DND-41 (cell line): Measurements from ENCODE around the gene WDR70.
"Not testable (repeated sequence)": the region's sequence is repeated elsewhere in the genome, so short reads cannot be mapped to it uniquely, and the experiment has no call there.

Source experiments
- ATAC-seq: fragments of 200-7000 bp; cut with Tn5 transposase; 3 replicates; pipeline ENCODE4 v1.9.1; 2021; ENCODE audit warnings: low read depth; ENCODE audit not compliant: insufficient read depth
- DNase-seq: peaks from one replicate; pipeline ENCODE4 v3.0.0-alpha.2; 2020
- H2AFZ ChIP-seq: 2 replicates; pipeline ENCODE4 v1.6.0; 2012; ENCODE audit warnings: low read depth, low read length
- H3K27ac ChIP-seq: 2 replicates; pipeline ENCODE4 v1.5.1; 2012; ENCODE audit warnings: low read length, inconsistent platforms
- H3K27me3 ChIP-seq: fragments of 200-600 bp; sonication (generic); 2 replicates; pipeline ENCODE4 v1.6.0; 2012; ENCODE audit warnings: low read length, mild to moderate bottlenecking, inconsistent platforms; ENCODE audit not compliant: insufficient read depth, poor library complexity
- H3K36me3 ChIP-seq: 2 replicates; pipeline ENCODE4 v1.5.1; 2012; ENCODE audit warnings: low read length, inconsistent platforms; ENCODE audit not compliant: insufficient read depth
- H3K4me1 ChIP-seq: 2 replicates; pipeline ENCODE4 v1.5.1; 2012; ENCODE audit warnings: mild to moderate bottlenecking, low read length; ENCODE audit not compliant: insufficient read depth
- H3K4me2 ChIP-seq: 2 replicates; pipeline ENCODE4 v1.6.0; 2012; ENCODE audit warnings: mild to moderate bottlenecking, moderate library complexity, low read length, inconsistent platforms; ENCODE audit not compliant: insufficient read depth
- H3K4me3 ChIP-seq, 2 experiments: fragments of 200-600 bp in 1 of 2; shearing (Covaris generic) in 1 of 2; 2 replicates each; pipeline ENCODE4 v1.5.1; 2012 to 2016; ENCODE audit warnings: inconsistent platforms in 2 of 2, low read length in 2 of 2, mild to moderate bottlenecking in 2 of 2, low read depth in 1 of 2, moderate library complexity in 1 of 2
- H3K79me2 ChIP-seq: 2 replicates; pipeline ENCODE4 v1.6.0; 2012; ENCODE audit warnings: low read length, inconsistent platforms; ENCODE audit not compliant: insufficient read depth
- H3K9ac ChIP-seq: 2 replicates; pipeline ENCODE4 v1.6.0; 2012; ENCODE audit warnings: low read depth, mild to moderate bottlenecking, inconsistent platforms, low read length, moderate library complexity
- H3K9me3 ChIP-seq: 2 replicates; pipeline ENCODE4 v1.5.1; 2012; ENCODE audit warnings: low read length, moderate library complexity, mild to moderate bottlenecking, inconsistent platforms; ENCODE audit not compliant: insufficient read depth, severe bottlenecking
- H4K20me1 ChIP-seq: 2 replicates; pipeline ENCODE4 v1.6.0; 2012; ENCODE audit warnings: low read length; ENCODE audit not compliant: insufficient read depth
- EZH2 ChIP-seq: IDR thresholded peaks from 3 replicates; pipeline ENCODE4 v1.6.1; 2012; ENCODE audit warnings: borderline replicate concordance, low read depth, mild to moderate bottlenecking, moderate library complexity, low read length, inconsistent platforms; ENCODE audit not compliant: severe bottlenecking
- TF ChIP-seq, protein P1 (sequence below): IDR thresholded peaks from 2 replicates; pipeline ENCODE4 v1.5.1; 2012; ENCODE audit warnings: borderline replicate concordance, low read length, moderate library complexity, mild to moderate bottlenecking; ENCODE audit not compliant: poor library complexity, severe bottlenecking; ENCODE audit errors: extremely low read depth

Gene WDR70

DNA sequence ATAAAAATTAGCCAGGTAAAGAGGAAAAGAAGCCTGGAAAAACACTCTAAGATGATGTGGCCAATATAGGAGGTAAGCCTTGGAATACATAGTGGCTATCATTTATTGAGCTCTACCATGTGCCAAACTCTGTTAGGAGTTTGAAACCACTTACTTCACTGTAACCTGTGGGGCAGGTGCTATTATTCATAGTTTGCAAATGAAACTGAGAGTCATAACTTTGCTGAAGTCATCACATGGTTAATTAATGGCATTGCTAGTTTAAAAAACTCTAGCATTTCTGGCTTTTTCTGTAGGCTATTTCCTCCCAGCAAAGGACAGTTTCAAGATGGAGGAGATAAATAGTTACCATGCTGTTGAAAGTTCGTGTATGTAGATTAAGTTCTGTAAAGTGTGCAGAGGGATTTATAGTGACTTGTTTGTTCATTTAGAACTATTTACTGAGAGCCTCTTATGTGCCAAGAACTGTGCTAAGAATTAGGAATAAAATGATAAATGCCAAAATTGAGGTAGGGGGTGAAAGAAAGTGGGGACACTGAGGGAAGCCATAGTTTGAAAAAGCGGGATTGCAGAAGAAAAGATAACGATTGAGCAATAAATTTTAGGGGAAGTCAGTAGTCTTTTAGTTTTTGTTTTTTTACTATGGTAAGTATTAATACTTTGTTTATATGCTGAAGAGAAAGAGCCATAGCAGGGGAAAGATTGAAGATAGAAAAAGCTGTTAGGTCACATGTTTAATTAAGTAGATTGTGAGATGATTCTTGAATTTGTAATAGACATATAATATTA is 57.2 kb downstream of the WDR70 start:
- Histone ChIP-seq H4K20me1 (no peaks in the 10 kb centered on the region), H2AFZ (no peak overlapping the region), H3K4me1 (no peaks in the 10 kb centered on the region), H3K4me3 (no peak overlapping the region), H3K79me2 (no peaks in the 10 kb centered on the region), H3K9ac (no peak overlapping the region), H3K27ac (no peak overlapping the region), H3K27me3 (no peaks in the 10 kb centered on the region), H3K9me3 (no peaks in the 10 kb centered on the region), H3K36me3 (no peaks in the 10 kb centered on the region), H3K4me2 (no peak overlapping the region)
- no peak for DNase-seq
- TF ChIP-seq EZH2 = no peak
- TF ChIP-seq, protein P1, sequence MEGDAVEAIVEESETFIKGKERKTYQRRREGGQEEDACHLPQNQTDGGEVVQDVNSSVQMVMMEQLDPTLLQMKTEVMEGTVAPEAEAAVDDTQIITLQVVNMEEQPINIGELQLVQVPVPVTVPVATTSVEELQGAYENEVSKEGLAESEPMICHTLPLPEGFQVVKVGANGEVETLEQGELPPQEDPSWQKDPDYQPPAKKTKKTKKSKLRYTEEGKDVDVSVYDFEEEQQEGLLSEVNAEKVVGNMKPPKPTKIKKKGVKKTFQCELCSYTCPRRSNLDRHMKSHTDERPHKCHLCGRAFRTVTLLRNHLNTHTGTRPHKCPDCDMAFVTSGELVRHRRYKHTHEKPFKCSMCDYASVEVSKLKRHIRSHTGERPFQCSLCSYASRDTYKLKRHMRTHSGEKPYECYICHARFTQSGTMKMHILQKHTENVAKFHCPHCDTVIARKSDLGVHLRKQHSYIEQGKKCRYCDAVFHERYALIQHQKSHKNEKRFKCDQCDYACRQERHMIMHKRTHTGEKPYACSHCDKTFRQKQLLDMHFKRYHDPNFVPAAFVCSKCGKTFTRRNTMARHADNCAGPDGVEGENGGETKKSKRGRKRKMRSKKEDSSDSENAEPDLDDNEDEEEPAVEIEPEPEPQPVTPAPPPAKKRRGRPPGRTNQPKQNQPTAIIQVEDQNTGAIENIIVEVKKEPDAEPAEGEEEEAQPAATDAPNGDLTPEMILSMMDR = no peak
- no peak for ATAC-seq

DNA sequence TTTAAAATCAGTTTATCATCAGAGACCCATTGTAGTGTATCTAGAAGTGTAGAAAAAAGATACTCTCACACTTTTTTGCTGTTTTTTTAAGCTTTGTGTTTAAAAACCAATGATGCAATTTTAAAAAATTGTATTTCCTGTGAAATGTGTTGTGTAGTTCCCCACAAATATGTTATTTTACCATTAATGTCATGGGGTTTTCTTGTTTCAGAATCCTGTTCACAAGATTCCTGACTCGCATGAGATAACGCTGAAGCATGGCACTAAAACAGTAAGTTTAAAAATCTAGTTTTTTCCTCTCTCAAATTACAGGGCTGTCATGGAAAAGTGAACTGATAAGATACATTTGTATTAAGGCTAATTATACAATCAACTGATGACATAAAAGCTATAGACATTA is 58.6 kb downstream of the WDR70 start:
- TF ChIP-seq, protein P1 = no peak
- TF ChIP-seq EZH2 = no peak

DNA sequence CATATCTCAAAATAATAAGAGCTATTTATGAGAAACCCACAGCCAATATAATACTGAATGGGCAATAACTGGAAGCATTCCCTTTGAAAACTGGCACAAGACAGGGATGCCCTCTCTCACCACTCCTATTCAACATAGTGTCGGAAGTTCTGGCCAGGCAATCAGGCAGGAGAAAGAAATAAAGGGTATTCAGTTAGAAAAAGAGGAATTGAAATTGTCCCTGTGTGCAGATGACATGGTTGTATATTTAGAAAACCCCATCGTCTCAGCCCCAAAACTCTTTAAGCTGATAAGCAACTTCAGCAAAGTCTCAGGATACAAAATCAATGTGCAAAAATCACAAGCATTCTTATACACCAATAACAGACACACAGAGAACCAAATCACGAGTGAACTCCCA is 66.7 kb downstream of the WDR70 start:
- H3K4me1 ChIP-seq, H3K4me3 ChIP-seq, H3K4me2 ChIP-seq, H3K9me3 ChIP-seq, DNase-seq, H4K20me1 ChIP-seq, ATAC-seq, H3K27ac ChIP-seq, H3K79me2 ChIP-seq, H3K9ac ChIP-seq, H3K27me3 ChIP-seq, H2AFZ ChIP-seq: not testable (repeated sequence)
- H3K36me3 ChIP-seq = peaks cover 18% of the 10 kb centered on the region

More for the DNA sequence above, 58.6 kb downstream of the WDR70 start:
- Histone ChIP-seq H3K4me2 (no peak overlapping the region), H3K79me2 (no peaks in the 10 kb centered on the region), H3K36me3 (no peaks in the 10 kb centered on the region), H2AFZ (no peak overlapping the region), H3K4me3 (no peak overlapping the region), H3K27ac (no peak overlapping the region), H3K27me3 (no peaks in the 10 kb centered on the region), H3K4me1 (no peaks in the 10 kb centered on the region), H3K9me3 (no peaks in the 10 kb centered on the region), H4K20me1 (no peaks in the 10 kb centered on the region), H3K9ac (no peak overlapping the region)
- ATAC-seq = no peak
- DNase-seq = no peak

DNA sequence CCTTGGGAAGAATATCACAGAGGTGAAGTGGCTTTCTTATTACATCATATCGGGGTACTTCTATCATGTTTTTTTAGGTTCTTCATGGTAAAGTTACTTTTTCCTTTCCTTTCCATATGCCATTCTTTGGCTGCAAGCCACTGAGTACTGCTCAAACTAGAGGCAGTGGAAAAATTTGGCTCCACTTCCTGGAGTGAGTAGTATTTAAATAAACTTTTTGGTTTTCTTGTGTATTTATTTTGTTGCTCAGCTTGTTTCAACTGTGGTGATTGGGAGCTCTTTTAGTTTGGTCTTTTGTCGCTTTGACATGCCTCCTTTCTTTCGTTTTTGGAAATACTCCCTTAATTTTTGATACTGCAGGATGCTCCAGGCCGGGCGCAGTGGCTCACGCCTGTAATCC is 69.8 kb downstream of the WDR70 start:
- Histone ChIP-seq H3K27me3 (no peaks in the 10 kb centered on the region), H2AFZ (no peak overlapping the region), H3K27ac (no peak overlapping the region), H4K20me1 (no peaks in the 10 kb centered on the region), H3K4me3 (no peak overlapping the region), H3K4me1 (no peaks in the 10 kb centered on the region), H3K9me3 (no peaks in the 10 kb centered on the region), H3K79me2 (no peaks in the 10 kb centered on the region), H3K9ac (no peak overlapping the region), H3K4me2 (no peak overlapping the region), H3K36me3 (peaks cover 20% of the 10 kb centered on the region)
- ATAC-seq (no peak), DNase-seq (no peak)
- TF ChIP-seq, protein P1 = no peak
- no peak for TF ChIP-seq EZH2

DNA sequence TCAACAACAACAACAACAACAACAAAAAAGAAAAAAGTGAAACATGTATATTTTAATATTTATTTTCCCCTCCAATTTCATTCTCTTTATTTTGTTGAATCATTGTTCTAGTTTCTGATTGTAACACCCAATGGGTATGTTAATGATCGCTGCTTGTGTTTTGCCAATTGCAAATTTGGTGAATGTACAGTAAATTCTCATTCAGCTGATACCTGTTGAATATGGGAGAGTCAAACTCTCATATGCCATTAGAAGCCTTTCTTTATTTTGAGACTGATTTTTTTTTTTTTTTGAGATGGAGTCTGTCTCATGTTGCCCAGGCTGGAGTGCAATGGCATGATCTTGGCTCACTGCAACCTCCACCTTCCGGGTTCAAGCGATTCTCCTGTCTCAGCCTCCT is 72.9 kb downstream of the WDR70 start:
- not testable (repeated sequence) for H4K20me1 ChIP-seq, H3K27me3 ChIP-seq, DNase-seq, H3K4me1 ChIP-seq, H3K27ac ChIP-seq, ATAC-seq, H3K9ac ChIP-seq, H3K36me3 ChIP-seq, H3K4me2 ChIP-seq, H3K79me2 ChIP-seq, H3K4me3 ChIP-seq, H2AFZ ChIP-seq, H3K9me3 ChIP-seq

DNA sequence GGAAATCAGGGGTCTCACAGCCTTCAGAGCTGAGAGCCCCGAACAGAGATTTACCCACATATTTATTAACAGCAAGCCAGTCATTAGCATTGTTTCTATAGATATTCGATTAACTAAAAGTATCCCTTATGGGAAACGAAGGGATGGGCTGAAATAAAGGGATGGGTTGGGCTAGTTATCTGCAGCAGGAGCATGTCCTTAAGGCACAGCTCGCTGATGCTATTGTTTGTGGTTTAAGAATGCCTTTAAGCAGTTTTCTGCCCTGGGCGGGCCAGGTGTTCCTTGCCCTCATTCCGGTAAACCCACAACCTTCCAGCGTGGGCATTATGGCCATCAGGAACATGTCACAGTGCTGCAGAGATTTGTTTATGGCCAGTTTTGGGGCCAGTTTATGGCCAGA is 74.1 kb downstream of the WDR70 start:
- not testable (repeated sequence) for H3K9ac ChIP-seq, H4K20me1 ChIP-seq, H3K9me3 ChIP-seq, H3K79me2 ChIP-seq, H3K4me3 ChIP-seq, H3K36me3 ChIP-seq, H3K27me3 ChIP-seq, H2AFZ ChIP-seq, DNase-seq, H3K4me1 ChIP-seq, ATAC-seq, H3K4me2 ChIP-seq, H3K27ac ChIP-seq
